ENCODE data around the gene IPCEF1. TPM values are rescaled to one million over a fixed set of nuclear protein-coding genes. Genes with fewer than 3 reads are reported as not detected.
"Not testable (repeated sequence)": the region's sequence is repeated elsewhere in the genome, so short reads cannot be mapped to it uniquely, and the experiment has no call there.

The IPCEF1 gene
- polyA plus RNA-seq, 1 experiment: 0.35 TPM

DNA sequence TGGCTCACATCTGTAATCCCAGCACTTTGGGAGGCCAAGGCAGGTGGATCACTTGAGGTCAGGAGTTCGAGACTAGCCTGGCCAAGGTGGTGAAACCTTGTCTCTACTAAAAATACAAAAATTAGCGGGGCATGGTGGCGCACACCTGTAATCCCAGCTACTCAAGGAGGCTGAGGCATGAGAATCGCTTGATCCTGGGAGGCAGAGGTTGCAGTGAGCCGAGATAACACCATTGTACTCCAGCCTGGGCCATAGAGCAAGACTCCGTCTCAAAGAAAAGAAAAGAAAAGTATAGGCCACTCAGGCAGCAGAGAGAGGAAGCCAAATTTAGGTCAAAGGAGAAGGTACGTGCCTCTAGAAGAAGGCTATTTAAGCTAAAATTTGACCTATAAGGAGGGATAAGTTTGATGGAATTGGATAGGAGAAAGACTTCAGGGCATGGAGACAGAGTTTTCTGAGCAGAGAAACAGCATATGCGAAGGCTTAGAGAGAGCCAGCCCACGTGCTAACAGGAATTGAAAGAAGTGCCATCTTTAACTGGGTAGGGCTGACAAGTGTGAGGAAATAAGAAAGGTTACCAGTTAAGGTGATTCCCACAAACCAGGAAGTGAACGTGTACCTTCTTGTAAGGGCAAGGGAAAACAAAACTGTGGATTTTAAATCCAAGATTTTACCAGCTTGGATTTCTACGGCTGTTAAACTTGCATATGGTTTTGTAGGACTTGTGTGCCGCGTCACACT is 113.8 kb downstream of the IPCEF1 start:
- POLR2A ChIA-PET: no interaction called here
- Histone ChIP-seq H3K9me3 (ENCODE audit: control insufficient read depth, insufficient read depth, low read length) (no peaks in the 10 kb centered on the region), H3K4me3 (ENCODE audit: low read depth, low read length) (no peak overlapping the region), H3K27me3 (ENCODE audit: control insufficient read depth, insufficient read depth, low read length) (no peaks in the 10 kb centered on the region), H3K27ac (ENCODE audit: low read depth, low read length) (no peak overlapping the region)
- DNase-seq (ENCODE audit: low read depth, low spot score): no peak
- CTCF ChIA-PET: no interaction called here
- TF ChIP-seq, protein P1, sequence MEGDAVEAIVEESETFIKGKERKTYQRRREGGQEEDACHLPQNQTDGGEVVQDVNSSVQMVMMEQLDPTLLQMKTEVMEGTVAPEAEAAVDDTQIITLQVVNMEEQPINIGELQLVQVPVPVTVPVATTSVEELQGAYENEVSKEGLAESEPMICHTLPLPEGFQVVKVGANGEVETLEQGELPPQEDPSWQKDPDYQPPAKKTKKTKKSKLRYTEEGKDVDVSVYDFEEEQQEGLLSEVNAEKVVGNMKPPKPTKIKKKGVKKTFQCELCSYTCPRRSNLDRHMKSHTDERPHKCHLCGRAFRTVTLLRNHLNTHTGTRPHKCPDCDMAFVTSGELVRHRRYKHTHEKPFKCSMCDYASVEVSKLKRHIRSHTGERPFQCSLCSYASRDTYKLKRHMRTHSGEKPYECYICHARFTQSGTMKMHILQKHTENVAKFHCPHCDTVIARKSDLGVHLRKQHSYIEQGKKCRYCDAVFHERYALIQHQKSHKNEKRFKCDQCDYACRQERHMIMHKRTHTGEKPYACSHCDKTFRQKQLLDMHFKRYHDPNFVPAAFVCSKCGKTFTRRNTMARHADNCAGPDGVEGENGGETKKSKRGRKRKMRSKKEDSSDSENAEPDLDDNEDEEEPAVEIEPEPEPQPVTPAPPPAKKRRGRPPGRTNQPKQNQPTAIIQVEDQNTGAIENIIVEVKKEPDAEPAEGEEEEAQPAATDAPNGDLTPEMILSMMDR (IDR thresholded peaks at IDR 0.05; ENCODE audit: low read depth, low read length): no peak

DNA sequence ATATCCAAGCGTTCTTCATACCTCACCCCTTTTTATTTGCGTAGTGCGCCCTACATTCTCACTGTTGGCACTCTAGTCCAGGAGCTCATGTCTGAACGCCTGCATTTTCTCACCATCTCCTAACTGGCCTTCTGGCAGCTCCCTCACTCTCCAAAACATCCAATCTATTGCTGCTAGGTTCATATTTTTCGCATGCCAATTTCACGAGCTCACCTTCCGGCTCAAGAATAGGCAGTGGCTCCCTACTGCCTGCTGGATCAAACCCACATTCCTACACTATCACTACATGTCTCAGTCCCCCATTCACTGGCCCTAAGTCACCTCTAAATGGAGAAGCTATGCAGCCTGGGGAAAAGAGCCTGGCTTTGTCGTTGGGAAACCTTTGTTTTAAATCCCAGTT is 115.0 kb downstream of the IPCEF1 start:
- POLR2A ChIA-PET: no interaction called here
- Histone ChIP-seq H3K27ac (ENCODE audit: low read depth, low read length) (no peak overlapping the region), H3K9me3 (ENCODE audit: control insufficient read depth, insufficient read depth, low read length) (no peaks in the 10 kb centered on the region)

DNA sequence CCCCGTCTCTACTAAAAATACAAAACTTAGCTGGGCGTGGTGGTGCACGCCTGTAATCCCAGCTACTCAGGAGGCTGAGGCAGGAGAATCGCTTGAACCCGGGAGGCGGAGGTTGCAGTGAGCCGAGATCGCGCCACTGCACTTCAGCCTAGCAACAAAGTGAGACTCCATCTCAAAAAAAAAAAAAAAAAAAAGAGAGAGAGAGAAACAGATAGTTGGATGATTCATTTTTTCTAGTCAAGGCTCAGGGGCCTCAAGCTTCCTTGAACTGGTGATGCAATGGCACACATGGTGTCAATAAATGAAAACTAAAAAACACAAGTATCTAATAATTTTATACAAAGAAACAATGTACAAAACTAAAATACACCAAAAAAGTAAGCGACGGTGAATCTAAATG is 115.5 kb downstream of the IPCEF1 start:
- DNase-seq (ENCODE audit: low read depth, low spot score); H3K27me3 ChIP-seq (ENCODE audit: control insufficient read depth, insufficient read depth, low read length); H3K27ac ChIP-seq (ENCODE audit: low read depth, low read length); H3K9me3 ChIP-seq (ENCODE audit: control insufficient read depth, insufficient read depth, low read length); H3K4me3 ChIP-seq (ENCODE audit: low read depth, low read length); POLR2A ChIA-PET: not testable (repeated sequence)
- CTCF ChIA-PET: interaction anchor here (0.7 to 1.6 kb wide), 3 partner anchors 33 to 36 kb away, joined by 3 to 5 read pairs (median 4); no protein-coding TSS in a partner anchor

More for the DNA sequence above, 115.0 kb downstream of the IPCEF1 start:
- no peak for DNase-seq (ENCODE audit: low read depth, low spot score)
- CTCF ChIA-PET: interaction anchor here (0.7 to 1.6 kb wide), 3 partner anchors 33 to 36 kb away, joined by 3 to 5 read pairs (median 4); no protein-coding TSS in a partner anchor
- TF ChIP-seq, protein P1 (IDR thresholded peaks at IDR 0.05; ENCODE audit: low read depth, low read length): no peak
- no peak overlapping the region for H3K4me3 ChIP-seq (ENCODE audit: low read depth, low read length)
- H3K27me3 ChIP-seq (ENCODE audit: control insufficient read depth, insufficient read depth, low read length): no peaks in the 10 kb centered on the region

DNA sequence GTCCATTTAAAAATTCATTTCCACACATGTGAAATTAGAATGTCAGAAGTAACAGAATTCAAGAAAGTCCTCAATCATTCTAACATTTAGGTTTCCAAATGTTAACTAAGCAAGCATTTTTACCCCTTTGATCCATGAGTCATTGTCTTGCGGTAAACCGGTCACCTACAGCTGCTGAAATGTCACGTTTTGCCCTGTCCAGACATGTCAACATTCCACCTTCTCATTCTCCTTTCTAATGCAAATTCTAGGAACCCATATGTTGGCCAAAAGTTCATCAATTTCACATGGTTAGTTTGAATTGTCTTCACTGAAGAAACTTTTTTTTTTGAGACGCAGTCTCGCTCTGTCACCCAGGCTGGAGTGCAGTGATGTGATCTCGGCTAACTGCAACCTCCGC is 117.2 kb downstream of the IPCEF1 start:
- no peak overlapping the region for H3K4me3 ChIP-seq (ENCODE audit: low read depth, low read length)
- TF ChIP-seq, protein P1 (IDR thresholded peaks at IDR 0.05; ENCODE audit: low read depth, low read length): no peak
- H3K9me3 ChIP-seq (ENCODE audit: control insufficient read depth, insufficient read depth, low read length): no peaks in the 10 kb centered on the region
- DNase-seq (ENCODE audit: low read depth, low spot score): no peak
- ChIA-PET CTCF (no interaction called here), POLR2A (no interaction called here)
- no peaks in the 10 kb centered on the region for H3K27me3 ChIP-seq (ENCODE audit: control insufficient read depth, insufficient read depth, low read length)
- no peak overlapping the region for H3K27ac ChIP-seq (ENCODE audit: low read depth, low read length)

DNA sequence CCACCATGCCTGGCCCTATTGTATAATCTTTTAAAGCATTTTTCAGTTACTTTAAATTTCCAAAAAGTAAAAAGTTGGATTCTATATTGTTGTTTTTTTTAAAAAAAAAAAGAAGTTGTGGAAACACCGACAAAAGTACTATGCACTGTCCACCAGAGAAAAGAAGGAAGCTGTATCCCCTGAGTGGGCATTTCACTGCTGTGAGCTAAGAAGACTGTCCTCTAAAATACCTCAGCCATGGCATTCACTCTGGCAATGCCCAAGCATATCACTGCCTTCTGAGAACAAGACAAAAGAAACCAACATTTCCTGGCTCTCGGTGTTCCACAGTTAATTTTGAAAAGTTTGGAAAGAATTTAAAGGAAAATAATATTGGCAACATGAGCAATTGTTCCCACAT is 117.8 kb downstream of the IPCEF1 start:
- CTCF ChIA-PET: no interaction called here
- Histone ChIP-seq H3K4me3 (ENCODE audit: low read depth, low read length) (no peak overlapping the region), H3K27me3 (ENCODE audit: control insufficient read depth, insufficient read depth, low read length) (no peaks in the 10 kb centered on the region), H3K9me3 (ENCODE audit: control insufficient read depth, insufficient read depth, low read length) (no peaks in the 10 kb centered on the region), H3K27ac (ENCODE audit: low read depth, low read length) (no peak overlapping the region)
- TF ChIP-seq, protein P1 (IDR thresholded peaks at IDR 0.05; ENCODE audit: low read depth, low read length): no peak
- no peak for DNase-seq (ENCODE audit: low read depth, low spot score)
- POLR2A ChIA-PET: no interaction called here

All from AG04450 (cell line).